HepG2 (cell line): Measurements from ENCODE around the gene TMEM143. TPM values are rescaled to one million over a fixed set of nuclear protein-coding genes. Genes with fewer than 3 reads are reported as not detected.

Source experiments
- ATAC-seq: fragments of 200-7000 bp; cut with Tn5 transposase; 3 replicates; pipeline ENCODE4 v1.9.1; 2020; ENCODE audit warnings: mild to moderate bottlenecking, moderate library complexity
- BruUV-seq: library from RNA; stranded (reverse); fragments of 400-500 nt; replicated peaks from 2 replicates; lab custom pipeline; 2021; lab: Mats Ljungman, UMichigan
- CTCF ChIA-PET: fragments of 300-600 bp; formaldehyde crosslinking; extraction: SDS; loops from one replicate; lab custom pipeline; 2021; ENCODE audit warnings: low total read pairs, inconsistent platforms, low intra/inter-chr PET ratio; lab: Yijun Ruan, JAX
- POLR2A ChIA-PET: fragments of 350-600 bp; sonication (Branson Sonifier 250); formaldehyde crosslinking; loops from one replicate; lab custom pipeline; 2020; ENCODE audit warnings: antibody characterized with exemption, inconsistent platforms; lab: Yijun Ruan, JAX
- DNase-seq: peaks from one replicate; pipeline ENCODE4 v3.0.0-alpha.2; 2015; ENCODE audit warnings: low spot score
- FAIRE-seq: peaks from 3 replicates; lab custom pipeline; 2011; peaks lifted over from hg19 to GRCh38; lab: Jason Lieb, UNC
- H2AFZ ChIP-seq: one replicate; pipeline ENCODE4 v1.6.1; 2011; ENCODE audit warnings: low read length, inconsistent platforms
- H3K27ac ChIP-seq: fragments of 300-600 bp; 3 replicates; pipeline ENCODE4 v1.8.0; 2011; ENCODE audit warnings: mixed run types, mild to moderate bottlenecking, mixed read lengths, low read length, inconsistent platforms; ENCODE audit not compliant: insufficient read depth; ENCODE audit errors: extremely low read length
- H3K27me3 ChIP-seq, 2 experiments: fragments of 200-600 bp in 1 of 2; 2 replicates in 1 of 2; 3 replicates in 1 of 2; pipeline versions ENCODE4 v1.6.0 to v1.8.0; 2011; ENCODE audit warnings: low read length in 2 of 2, mild to moderate bottlenecking in 2 of 2, moderate library complexity in 2 of 2, inconsistent platforms in 1 of 2; ENCODE audit not compliant: insufficient read depth in 2 of 2, control insufficient read depth in 1 of 2
- H3K36me3 ChIP-seq, 2 experiments: fragments of 200-600 bp in 1 of 2; replicated peaks in 1 of 2; 2 replicates in 1 of 2; 3 replicates in 1 of 2; pipeline versions ENCODE4 v1.5.1 to v1.8.0; 2011; ENCODE audit warnings: low read length in 2 of 2, inconsistent platforms in 1 of 2; ENCODE audit not compliant: insufficient read depth in 2 of 2, control insufficient read depth in 1 of 2
- H3K4me1 ChIP-seq: 2 replicates; pipeline ENCODE4 v1.5.1; 2012; ENCODE audit warnings: low read length, inconsistent platforms; ENCODE audit not compliant: insufficient read depth
- H3K4me2 ChIP-seq: 2 replicates; pipeline ENCODE4 v1.6.0; 2011; ENCODE audit warnings: low read depth, low read length, inconsistent platforms
- H3K4me3 ChIP-seq, 3 experiments: fragments of 200-600 bp in 1 of 3; sonication (generic), shearing (Covaris generic) in 1 of 3; replicated peaks in 1 of 3; 2 replicates each; pipeline ENCODE4 v1.5.1; 2011 to 2016; ENCODE audit warnings: low read length in 3 of 3, inconsistent platforms in 2 of 3, low read depth in 2 of 3, mild to moderate bottlenecking in 2 of 3, control low read depth in 1 of 3, mixed read lengths in 1 of 3; ENCODE audit not compliant: insufficient read depth in 1 of 3
- H3K79me2 ChIP-seq: one replicate; pipeline ENCODE4 v1.6.1; 2011; ENCODE audit warnings: low read length, inconsistent platforms; ENCODE audit not compliant: insufficient read depth
- H3K9ac ChIP-seq: 2 replicates; pipeline ENCODE4 v1.6.0; 2011; ENCODE audit warnings: mild to moderate bottlenecking, low read depth, low read length, inconsistent platforms; ENCODE audit not compliant: insufficient read depth
- H3K9me3 ChIP-seq: 2 replicates; pipeline ENCODE4 v1.5.1; 2012; ENCODE audit warnings: mild to moderate bottlenecking, low read length
- H4K20me1 ChIP-seq: 2 replicates; pipeline ENCODE4 v1.6.0; 2011; ENCODE audit warnings: inconsistent platforms, mild to moderate bottlenecking, low read length, moderate library complexity; ENCODE audit not compliant: insufficient read depth
- IRX3 ChIP-seq: sonication (generic); formaldehyde crosslinking; IDR thresholded peaks from 2 replicates; pipeline ENCODE4 v1.8.1; 2023; ENCODE audit warnings: mild to moderate bottlenecking, low read depth, missing genetic modification reagents, borderline replicate concordance
- ZNF614 ChIP-seq: IDR thresholded peaks from 2 replicates; pipeline ENCODE4 v1.6.1; 2018; ENCODE audit warnings: missing biosample characterization, missing genetic modification reagents, inconsistent platforms, borderline replicate concordance
- WGBS: methylation state at CpG from one replicate; pipeline ENCODE4 v1.1.6; 2017; ENCODE audit warnings: low lambda C conversion rate; 5-methylcytosine and 5-hydroxymethylcytosine counted together
- in situ Hi-C: cut with HindIII; loops from 2 replicates; pipeline ENCODE4 v1.10.0; 2017; ENCODE audit warnings: low pct_unique_long_range_greater_than_20kb; ENCODE audit not compliant: extremely low pct_ligation_motif_present
- intact Hi-C: fragments of 100-400 bp; cut with micrococcal nuclease; formaldehyde crosslinking; loops from one replicate; pipeline ENCODE4 v1.10.0; 2022; ENCODE audit not compliant: unreplicated experiment
- polyA plus RNA-seq, 8 experiments: library from polyadenylated mRNA; depleted of rRNA in 3 of 8; stranded (reverse) in 7 of 8; unstranded in 1 of 8; fragments of >200 nt; fragmentation: Illumina TruSeq in 4 of 8; extraction: Trizol in 4 of 8; gene quantifications; 2 replicates each; pipeline versions ENCODE4 v1.2.1 to v1.2.3, GENCODE V29; 2011 to 2016; ENCODE audit warnings: low read depth in 4 of 8, missing spikeins in 1 of 8, mixed read lengths in 1 of 8; ENCODE audit not compliant: insufficient read depth in 1 of 8
- total RNA-seq, 5 experiments: library from RNA; depleted of rRNA; stranded (reverse); fragments of >200 nt; fragmentation: Illumina TruSeq; extraction: Trizol; gene quantifications; 2 replicates each; pipeline ENCODE4 v1.2.3, GENCODE V29; 2016; ENCODE audit warnings: low read depth in 1 of 5
- TF ChIP-seq, protein P1 (sequence below): sonication (generic); formaldehyde crosslinking; conservative IDR thresholded peaks from 2 replicates; pipeline ENCODE4 v1.8.0; 2022; ENCODE audit warnings: mild to moderate bottlenecking, moderate library complexity, missing genetic modification reagents
- TF ChIP-seq, protein P2 (sequence below): sonication (generic); formaldehyde crosslinking; IDR thresholded peaks from 2 replicates; pipeline ENCODE4 v1.5.0; 2020; ENCODE audit warnings: mild to moderate bottlenecking, missing genetic modification reagents

TMEM143 gene
- total and polyA plus RNA-seq, 2 of the 13 experiments (the other 11 are each of a cell fraction or from before 2014, with no cell fraction given) = 7.7 to 11.3 TPM

DNA sequence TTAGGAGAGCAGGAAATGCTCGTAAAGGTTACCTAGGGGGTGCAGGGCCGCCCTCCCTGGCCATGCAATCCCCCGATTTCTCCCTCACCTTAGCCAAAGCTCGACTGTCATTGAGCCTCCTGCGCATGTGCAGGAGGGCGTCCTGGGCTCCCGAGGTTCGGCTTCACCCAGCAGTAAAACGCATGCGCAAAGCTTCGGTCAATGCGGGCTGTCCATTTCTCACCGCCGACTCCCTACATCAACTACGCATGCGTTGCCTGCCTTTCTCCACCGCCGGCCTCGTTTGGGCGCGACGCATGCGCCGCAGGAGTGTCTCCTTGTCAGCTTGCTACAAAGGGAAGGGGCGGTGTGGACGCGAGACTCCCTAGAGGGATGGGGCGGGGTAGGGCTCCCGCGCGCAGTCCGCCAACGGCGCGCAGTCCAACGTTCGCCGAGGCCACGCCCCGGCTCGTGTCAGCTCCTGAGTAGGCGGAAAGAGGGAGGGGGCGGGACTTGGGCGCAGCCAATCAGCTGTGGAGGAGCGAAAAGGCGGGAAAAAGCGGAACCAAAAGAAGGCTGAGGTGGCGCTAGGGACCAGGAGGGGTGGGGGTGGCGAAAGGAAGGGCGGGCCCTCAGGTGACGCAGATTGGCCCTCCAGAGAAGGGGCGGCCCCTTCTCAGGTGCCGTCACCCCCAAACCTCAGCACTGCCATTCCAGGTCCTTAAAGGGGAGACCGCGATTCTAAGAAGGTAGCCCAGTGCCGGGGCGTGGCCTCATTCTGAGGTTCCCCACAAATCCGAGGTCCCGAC is at the start of gene TMEM143, which contains the start of gene SYNGR4 (continued):
- TF ChIP-seq, protein P1, sequence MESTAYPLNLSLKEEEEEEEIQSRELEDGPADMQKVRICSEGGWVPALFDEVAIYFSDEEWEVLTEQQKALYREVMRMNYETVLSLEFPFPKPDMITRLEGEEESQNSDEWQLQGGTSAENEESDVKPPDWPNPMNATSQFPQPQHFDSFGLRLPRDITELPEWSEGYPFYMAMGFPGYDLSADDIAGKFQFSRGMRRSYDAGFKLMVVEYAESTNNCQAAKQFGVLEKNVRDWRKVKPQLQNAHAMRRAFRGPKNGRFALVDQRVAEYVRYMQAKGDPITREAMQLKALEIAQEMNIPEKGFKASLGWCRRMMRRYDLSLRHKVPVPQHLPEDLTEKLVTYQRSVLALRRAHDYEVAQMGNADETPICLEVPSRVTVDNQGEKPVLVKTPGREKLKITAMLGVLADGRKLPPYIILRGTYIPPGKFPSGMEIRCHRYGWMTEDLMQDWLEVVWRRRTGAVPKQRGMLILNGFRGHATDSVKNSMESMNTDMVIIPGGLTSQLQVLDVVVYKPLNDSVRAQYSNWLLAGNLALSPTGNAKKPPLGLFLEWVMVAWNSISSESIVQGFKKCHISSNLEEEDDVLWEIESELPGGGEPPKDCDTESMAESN (CRISPR knock-in tag) = 0 out of 2 replicates have a peak, but pooled peaks have one; percentile 11
- TF ChIP-seq, protein P2, sequence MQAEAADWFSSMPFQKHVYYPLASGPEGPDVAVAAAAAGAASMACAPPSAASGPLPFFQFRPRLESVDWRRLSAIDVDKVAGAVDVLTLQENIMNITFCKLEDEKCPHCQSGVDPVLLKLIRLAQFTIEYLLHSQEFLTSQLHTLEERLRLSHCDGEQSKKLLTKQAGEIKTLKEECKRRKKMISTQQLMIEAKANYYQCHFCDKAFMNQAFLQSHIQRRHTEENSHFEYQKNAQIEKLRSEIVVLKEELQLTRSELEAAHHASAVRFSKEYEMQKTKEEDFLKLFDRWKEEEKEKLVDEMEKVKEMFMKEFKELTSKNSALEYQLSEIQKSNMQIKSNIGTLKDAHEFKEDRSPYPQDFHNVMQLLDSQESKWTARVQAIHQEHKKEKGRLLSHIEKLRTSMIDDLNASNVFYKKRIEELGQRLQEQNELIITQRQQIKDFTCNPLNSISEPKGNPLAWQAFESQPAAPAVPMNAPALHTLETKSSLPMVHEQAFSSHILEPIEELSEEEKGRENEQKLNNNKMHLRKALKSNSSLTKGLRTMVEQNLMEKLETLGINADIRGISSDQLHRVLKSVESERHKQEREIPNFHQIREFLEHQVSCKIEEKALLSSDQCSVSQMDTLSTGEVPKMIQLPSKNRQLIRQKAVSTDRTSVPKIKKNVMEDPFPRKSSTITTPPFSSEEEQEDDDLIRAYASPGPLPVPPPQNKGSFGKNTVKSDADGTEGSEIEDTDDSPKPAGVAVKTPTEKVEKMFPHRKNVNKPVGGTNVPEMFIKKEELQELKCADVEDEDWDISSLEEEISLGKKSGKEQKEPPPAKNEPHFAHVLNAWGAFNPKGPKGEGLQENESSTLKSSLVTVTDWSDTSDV = 0 out of 2 replicates have a peak, but pooled peaks have one; percentile 49
- TF ChIP-seq ZNF614 = 0 out of 2 replicates have a peak, but pooled peaks have one; percentile 9

DNA sequence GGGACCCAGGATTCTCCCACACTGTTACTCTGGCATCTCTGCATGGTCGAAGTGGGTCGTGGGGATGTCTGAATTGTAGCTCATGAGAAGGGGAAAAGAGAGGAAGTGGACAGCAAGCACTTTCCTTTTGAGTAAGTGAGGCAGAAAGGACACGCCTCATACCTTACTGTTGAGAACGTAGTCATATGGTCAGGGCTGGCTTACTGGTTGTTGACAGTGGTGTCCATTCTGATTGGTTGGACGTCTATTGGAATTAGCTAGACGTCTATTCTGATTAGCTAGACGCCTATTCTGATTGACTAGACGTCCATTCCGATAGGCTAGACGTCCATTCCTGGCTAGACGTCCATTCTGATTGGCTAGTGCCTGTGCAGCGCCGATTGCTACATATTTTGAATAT is 42.1 kb upstream of the TMEM143 start:
- no peak for FAIRE-seq
- H3K79me2 ChIP-seq = no peaks in the 10 kb centered on the region

More for the DNA sequence above, 42.1 kb upstream of the TMEM143 start:
- Histone ChIP-seq H3K4me1 (no peaks in the 10 kb centered on the region), H2AFZ (no peak overlapping the region), H4K20me1 (no peaks in the 10 kb centered on the region), H3K9ac (no peak overlapping the region), H3K27ac (no peak overlapping the region), H3K9me3 (no peaks in the 10 kb centered on the region), H3K27me3 (no peaks in the 10 kb centered on the region; a peak in 1 of 5 replicates), H3K36me3 (no peaks in the 10 kb centered on the region), H3K4me3 (no peak overlapping the region), H3K4me2 (no peak overlapping the region)
- ATAC-seq (no peak), DNase-seq (no peak)
- no TSS peak for BruUV-seq
- ChIA-PET POLR2A (no interaction called here), CTCF (no interaction called here)
- intact Hi-C loops (no loop called here), in situ Hi-C loops (no loop called here)
- no peak for TF ChIP-seq IRX3
- 50% methylated on average over 13 of the region's 13 CpGs for WGBS
